HepG2 (cell line): Measurements from ENCODE around the gene IL6R.

Experiments used
- FOXK1 ChIP-seq: sonication (generic); formaldehyde crosslinking; IDR thresholded peaks from 2 replicates; pipeline ENCODE4 v1.4.0; 2020; ENCODE audit warnings: low read depth, missing genetic modification reagents, borderline replicate concordance
- JUN ChIP-seq: sonication (generic); formaldehyde crosslinking; IDR thresholded peaks from 2 replicates; pipeline ENCODE4 v1.4.0; 2020; ENCODE audit warnings: mild to moderate bottlenecking, missing genetic modification reagents
- MLX ChIP-seq: IDR thresholded peaks from 2 replicates; pipeline ENCODE4 v1.6.1; 2016
- MTF1 ChIP-seq: sonication (generic); formaldehyde crosslinking; IDR thresholded peaks from 2 replicates; pipeline ENCODE4 v1.5.0; 2020; ENCODE audit warnings: missing genetic modification reagents
- NFYB ChIP-seq: sonication (generic); formaldehyde crosslinking; IDR thresholded peaks from 2 replicates; pipeline ENCODE4 v1.4.0; 2020; ENCODE audit warnings: missing genetic modification reagents
- POLR2A ChIP-seq, 2 experiments: IDR thresholded peaks; 2 replicates each; pipeline ENCODE4 v1.6.1; 2011; ENCODE audit warnings: low read depth in 2 of 2, low read length in 2 of 2, mild to moderate bottlenecking in 1 of 2, moderate library complexity in 1 of 2; ENCODE audit not compliant: insufficient read depth in 1 of 2
- SIN3B ChIP-seq: fragments of 150-350 bp; IDR thresholded peaks from 2 replicates; pipeline ENCODE4 v1.6.1; 2014; ENCODE audit warnings: low read length
- TCF7 ChIP-seq: sonication (generic); IDR thresholded peaks from 2 replicates; pipeline ENCODE4 v1.6.1; 2016; ENCODE audit warnings: antibody characterized with exemption, low read depth
- UBTF ChIP-seq: sonication (generic); formaldehyde crosslinking; IDR thresholded peaks from 2 replicates; pipeline ENCODE4 v1.4.0; 2020; ENCODE audit warnings: mild to moderate bottlenecking, missing genetic modification reagents
- ZNF747 ChIP-seq: sonication (generic); formaldehyde crosslinking; IDR thresholded peaks from 2 replicates; pipeline ENCODE4 v1.8.1; 2023; ENCODE audit warnings: missing genetic modification reagents, mild to moderate bottlenecking, borderline replicate concordance
- ZNF777 ChIP-seq: sonication (generic); formaldehyde crosslinking; IDR thresholded peaks from 2 replicates; pipeline ENCODE4 v1.4.0; 2020; ENCODE audit warnings: missing genetic modification reagents
- TF ChIP-seq, protein P1 (sequence below): sonication (generic); formaldehyde crosslinking; IDR thresholded peaks from 2 replicates; pipeline ENCODE4 v1.5.0; 2020; ENCODE audit warnings: mild to moderate bottlenecking, missing genetic modification reagents, moderate library complexity

- TF ChIP-seq, protein P1, sequence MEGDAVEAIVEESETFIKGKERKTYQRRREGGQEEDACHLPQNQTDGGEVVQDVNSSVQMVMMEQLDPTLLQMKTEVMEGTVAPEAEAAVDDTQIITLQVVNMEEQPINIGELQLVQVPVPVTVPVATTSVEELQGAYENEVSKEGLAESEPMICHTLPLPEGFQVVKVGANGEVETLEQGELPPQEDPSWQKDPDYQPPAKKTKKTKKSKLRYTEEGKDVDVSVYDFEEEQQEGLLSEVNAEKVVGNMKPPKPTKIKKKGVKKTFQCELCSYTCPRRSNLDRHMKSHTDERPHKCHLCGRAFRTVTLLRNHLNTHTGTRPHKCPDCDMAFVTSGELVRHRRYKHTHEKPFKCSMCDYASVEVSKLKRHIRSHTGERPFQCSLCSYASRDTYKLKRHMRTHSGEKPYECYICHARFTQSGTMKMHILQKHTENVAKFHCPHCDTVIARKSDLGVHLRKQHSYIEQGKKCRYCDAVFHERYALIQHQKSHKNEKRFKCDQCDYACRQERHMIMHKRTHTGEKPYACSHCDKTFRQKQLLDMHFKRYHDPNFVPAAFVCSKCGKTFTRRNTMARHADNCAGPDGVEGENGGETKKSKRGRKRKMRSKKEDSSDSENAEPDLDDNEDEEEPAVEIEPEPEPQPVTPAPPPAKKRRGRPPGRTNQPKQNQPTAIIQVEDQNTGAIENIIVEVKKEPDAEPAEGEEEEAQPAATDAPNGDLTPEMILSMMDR (CRISPR knock-in tag): 0 out of 2 replicates have a peak, but pooled peaks have one; percentile 29
- TF ChIP-seq MLX (CRISPR knock-in tag) (peak; percentile 94), UBTF (CRISPR knock-in tag) (peak; percentile 61), NFYB (CRISPR knock-in tag) (no peak), ZNF747 (peak; percentile 94; the same call in 1 of the 2 replicates), SIN3B (no peak), POLR2A (IDR thresholded peaks at IDR 0.05; ENCODE audit: insufficient read depth in 1 of 2, low read depth in 2 of 2, low read length in 2 of 2) (peak; percentile 28 to 63; a peak in 2 of 4 replicates), FOXK1 (CRISPR knock-in tag) (peak; percentile 93), ZNF777 (CRISPR knock-in tag) (no peak), TCF7 (peak; percentile 70), MTF1 (no peak), JUN (peak; percentile 98)
Observed at GRCh38 chr1:154418062-154418921, 13.1 kb downstream of the IL6R start.
